Measurements from ENCODE around the gene HLF. TPM values are rescaled to one million over a fixed set of nuclear protein-coding genes. Genes with fewer than 3 reads are reported as not detected.

Gene HLF
- total and polyA plus RNA-seq, 2 donors (not counting 3 experiments of a cell fraction or from before 2014, with no cell fraction given), result not detected

DNA sequence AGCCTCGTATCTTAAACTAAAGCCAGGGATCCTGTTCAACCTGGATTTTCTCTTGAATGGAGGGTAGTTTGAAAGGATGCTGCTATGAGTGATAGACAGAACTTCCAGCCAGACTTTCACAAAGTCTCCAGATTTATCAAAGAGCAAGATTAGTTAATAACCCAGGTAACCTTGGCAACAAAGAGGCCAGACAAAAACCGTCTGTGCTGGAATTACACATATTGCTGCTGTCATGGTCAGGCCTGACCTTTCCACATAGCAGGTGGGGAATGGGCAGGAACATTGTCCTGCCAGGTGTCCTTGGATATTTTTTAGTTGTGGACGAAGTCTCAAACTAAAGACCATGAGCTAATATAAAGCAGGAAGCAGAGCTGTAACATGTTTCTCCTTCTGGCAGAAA is 52.5 kb downstream of the HLF start:
- H3K79me2 ChIP-seq (ENCODE audit: control insufficient read depth, insufficient read depth, low read length), result no peaks in the 10 kb centered on the region
- no peak overlapping the region for H2AFZ ChIP-seq (ENCODE audit: low read depth, low read length)
- no peak for FAIRE-seq

More for the DNA sequence above, 52.5 kb downstream of the HLF start:
- H3K9ac ChIP-seq (replicated peaks; ENCODE audit: extremely low read depth, insufficient read depth, low read length), result no peak overlapping the region
- no peaks in the 10 kb centered on the region for H3K9me3 ChIP-seq (replicated peaks; ENCODE audit: control insufficient read depth, insufficient read depth, low read length)
- no peak overlapping the region for H3K4me3 ChIP-seq (replicated peaks in 1 of 3; ENCODE audit: insufficient read depth in 1 of 3, low read depth in 1 of 3, low read length in 3 of 3)
- dilution Hi-C loops (cut with MboI; ENCODE audit: extremely low pct_ligation_motif_present, low sequenced_read_pairs), result no loop called here
- H3K27me3 ChIP-seq (ENCODE audit: control insufficient read depth in 2 of 2, insufficient read depth in 2 of 2, low read length in 2 of 2), result no peaks in the 10 kb centered on the region
- ChIA-PET POLR2A (no interaction called here), CTCF (interaction anchor here (1.3 kb wide), 1 partner anchor 41 kb away, joined by 3 read pairs; no protein-coding TSS in a partner anchor)
- TF ChIP-seq MYC (IDR thresholded peaks at IDR 0.05; ENCODE audit: low read depth, low read length) (no peak), JUN (IDR thresholded peaks at IDR 0.05; ENCODE audit: borderline replicate concordance, insufficient read depth, insufficient read length, low read depth) (no peak), POLR2AphosphoS5 (IDR thresholded peaks at IDR 0.05; ENCODE audit: insufficient read depth, low read depth, low read length) (no peak), GATA2 (IDR thresholded peaks at IDR 0.05; ENCODE audit: insufficient read depth, insufficient read length, low read depth, low read length) (no peak), FOS (IDR thresholded peaks at IDR 0.05; ENCODE audit: borderline replicate concordance, insufficient read depth, low read length) (no peak), EZH2 (IDR thresholded peaks at IDR 0.05; ENCODE audit: borderline replicate concordance, low read depth, low read length, severe bottlenecking) (no peak), POLR2A (IDR thresholded peaks at IDR 0.05; ENCODE audit: low read depth, low read length) (no peak)
- TF ChIP-seq, protein P1, sequence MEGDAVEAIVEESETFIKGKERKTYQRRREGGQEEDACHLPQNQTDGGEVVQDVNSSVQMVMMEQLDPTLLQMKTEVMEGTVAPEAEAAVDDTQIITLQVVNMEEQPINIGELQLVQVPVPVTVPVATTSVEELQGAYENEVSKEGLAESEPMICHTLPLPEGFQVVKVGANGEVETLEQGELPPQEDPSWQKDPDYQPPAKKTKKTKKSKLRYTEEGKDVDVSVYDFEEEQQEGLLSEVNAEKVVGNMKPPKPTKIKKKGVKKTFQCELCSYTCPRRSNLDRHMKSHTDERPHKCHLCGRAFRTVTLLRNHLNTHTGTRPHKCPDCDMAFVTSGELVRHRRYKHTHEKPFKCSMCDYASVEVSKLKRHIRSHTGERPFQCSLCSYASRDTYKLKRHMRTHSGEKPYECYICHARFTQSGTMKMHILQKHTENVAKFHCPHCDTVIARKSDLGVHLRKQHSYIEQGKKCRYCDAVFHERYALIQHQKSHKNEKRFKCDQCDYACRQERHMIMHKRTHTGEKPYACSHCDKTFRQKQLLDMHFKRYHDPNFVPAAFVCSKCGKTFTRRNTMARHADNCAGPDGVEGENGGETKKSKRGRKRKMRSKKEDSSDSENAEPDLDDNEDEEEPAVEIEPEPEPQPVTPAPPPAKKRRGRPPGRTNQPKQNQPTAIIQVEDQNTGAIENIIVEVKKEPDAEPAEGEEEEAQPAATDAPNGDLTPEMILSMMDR (IDR thresholded peaks at IDR 0.05; ENCODE audit: extremely low read depth in 1 of 2, insufficient read depth in 1 of 2, low read depth in 1 of 2, low read length in 2 of 2), result no peak
- TF ChIP-seq, protein P2, sequence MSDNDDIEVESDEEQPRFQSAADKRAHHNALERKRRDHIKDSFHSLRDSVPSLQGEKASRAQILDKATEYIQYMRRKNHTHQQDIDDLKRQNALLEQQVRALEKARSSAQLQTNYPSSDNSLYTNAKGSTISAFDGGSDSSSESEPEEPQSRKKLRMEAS (IDR thresholded peaks at IDR 0.05; ENCODE audit: insufficient read depth, insufficient read length), result no peak
- DNase-seq (ENCODE audit: low read depth, low spot score), result no peak
- H4K20me1 ChIP-seq (replicated peaks; ENCODE audit: control insufficient read depth, extremely low read depth, insufficient read depth, low read length), result no peaks in the 10 kb centered on the region
- H3K36me3 ChIP-seq (ENCODE audit: control insufficient read depth in 2 of 2, extremely low read depth in 1 of 2, insufficient read depth in 2 of 2, low read length in 2 of 2), result no peaks in the 10 kb centered on the region
- BruUV-seq (replicated peaks), result no TSS peak
- intact Hi-C loops (cut with micrococcal nuclease), result no loop called here
- no peak overlapping the region for H3K27ac ChIP-seq (ENCODE audit: insufficient read depth, low read depth, low read length)
- no peaks in the 10 kb centered on the region for H3K9me1 ChIP-seq (replicated peaks; ENCODE audit: control insufficient read depth, extremely low read depth, insufficient read depth, low read length)
- no peaks in the 10 kb centered on the region for H3K4me1 ChIP-seq (ENCODE audit: control insufficient read depth, extremely low read depth, insufficient read depth, low read length)
- no peak overlapping the region for H3K4me2 ChIP-seq (ENCODE audit: insufficient read depth, low read length)

All from endothelial cell of umbilical vein (primary cell).